Measurements from ENCODE around the gene LY6G6C. TPM values are rescaled to one million over a fixed set of nuclear protein-coding genes. Genes with fewer than 3 reads are reported as not detected.

Gene LY6G6C
- total and polyA plus RNA-seq, 4 donors: 0.14 to 0.16 TPM; not detected in 2

DNA sequence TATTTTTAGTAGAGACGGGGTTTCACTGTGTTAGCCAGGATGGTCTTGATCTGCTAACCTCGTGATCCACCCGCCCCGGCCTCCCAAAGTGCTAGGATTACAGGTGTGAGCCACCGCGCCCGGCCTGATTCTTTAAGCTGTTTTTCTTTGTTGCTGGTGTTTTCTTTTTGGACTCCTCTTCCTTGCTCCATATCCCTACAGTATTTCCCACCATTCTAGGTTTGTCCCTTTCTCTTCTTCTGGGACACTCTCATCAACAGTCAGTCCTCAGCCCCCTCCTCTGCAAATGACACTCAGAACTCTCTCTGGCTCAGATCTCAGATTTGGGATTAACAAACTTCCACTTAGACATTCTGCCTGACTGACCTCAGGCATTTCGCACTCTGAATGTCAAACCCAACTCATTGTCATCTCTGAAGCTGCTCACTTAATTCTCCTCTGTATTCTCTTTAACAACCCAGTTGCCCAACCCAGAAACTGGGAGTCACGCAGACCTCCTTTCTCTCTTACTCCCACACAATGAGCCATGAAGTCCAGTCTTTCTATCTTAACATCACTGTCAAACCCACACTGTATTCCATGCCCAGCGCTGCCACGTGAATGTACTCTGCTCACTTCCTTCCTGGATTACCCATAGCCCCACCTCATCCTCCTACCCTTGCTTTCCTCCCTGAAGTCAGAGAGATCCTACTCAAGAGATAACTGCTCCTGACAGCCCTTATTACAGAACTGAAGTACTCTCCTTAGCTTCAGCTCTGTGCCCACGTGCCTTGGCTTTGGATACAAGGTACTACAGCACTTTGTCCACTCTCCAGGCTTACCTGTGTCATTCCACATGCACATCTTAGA, 4.2 kb upstream of the LY6G6C start:
- no peak overlapping the region for H3K9ac ChIP-seq (ENCODE audit: insufficient read depth in 1 of 2, low read length in 2 of 2)

DNA sequence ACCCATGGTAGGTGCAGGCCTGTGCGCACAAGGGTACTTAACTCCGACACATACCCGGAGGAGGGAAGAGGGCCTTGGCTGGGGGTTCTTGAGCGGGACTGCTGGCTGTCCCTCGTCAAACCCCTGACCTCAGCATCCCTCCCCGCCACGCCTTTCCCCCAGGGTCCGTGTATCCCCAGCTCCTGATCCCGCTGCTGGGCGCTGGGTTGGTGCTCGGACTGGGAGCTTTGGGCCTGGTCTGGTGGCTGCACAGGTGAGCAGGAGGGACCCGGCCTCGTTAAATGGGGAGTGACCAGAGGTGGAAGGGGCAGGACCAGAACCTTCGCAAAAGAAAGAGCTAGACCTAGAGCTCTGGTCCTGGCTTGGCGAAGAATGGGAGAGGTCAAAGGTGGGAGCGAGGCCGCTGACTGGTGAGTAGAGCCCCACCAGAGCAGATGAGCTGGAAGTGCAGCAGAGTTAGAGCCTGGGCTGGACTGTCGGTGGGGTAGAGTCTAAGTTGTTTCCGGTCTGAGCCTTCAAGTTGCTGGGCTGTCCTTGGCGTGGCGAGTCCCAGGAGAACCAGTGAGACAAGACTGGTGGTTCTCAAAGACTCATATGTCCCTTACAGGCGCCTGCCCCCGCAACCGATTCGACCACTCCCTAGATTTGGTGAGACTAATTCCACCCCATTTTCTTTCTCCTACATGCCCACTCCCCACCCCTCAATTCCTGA, 2.6 kb upstream of the LY6G6C start:
- no peaks in the 10 kb centered on the region for H3K9me3 ChIP-seq (ENCODE audit: control insufficient read depth in 4 of 4, insufficient read depth in 3 of 4, low read length in 3 of 4)
- 93% methylated on average over 25 of the region's 25 CpGs for WGBS, 2 donors
- no peak overlapping the region for H3K4me3 ChIP-seq

More for the DNA sequence above, 4.2 kb upstream of the LY6G6C start:
- peaks cover 0 to 16% (median 6%) of the 10 kb centered on the region in 5 donors for H3K4me1 ChIP-seq (ENCODE audit: control insufficient read depth in 5 of 5, insufficient read depth in 5 of 5, low read length in 5 of 5)
- 75 to 83% methylated on average over 12 of the region's 12 CpGs for WGBS, 2 donors
- no peaks in the 10 kb centered on the region for H3K9me3 ChIP-seq (ENCODE audit: control insufficient read depth in 4 of 4, insufficient read depth in 3 of 4, low read length in 3 of 4)
- no peak for ATAC-seq (ENCODE audit: insufficient read depth, low FRiP score)
- DNase-seq: no peak
- no peak overlapping the region for H3K4me3 ChIP-seq
- H3K27ac ChIP-seq (ENCODE audit: low read depth in 1 of 2, low read length in 1 of 2): peak overlapping the region in 1 of 2 donors; percentile 37
- TF ChIP-seq, protein P1, sequence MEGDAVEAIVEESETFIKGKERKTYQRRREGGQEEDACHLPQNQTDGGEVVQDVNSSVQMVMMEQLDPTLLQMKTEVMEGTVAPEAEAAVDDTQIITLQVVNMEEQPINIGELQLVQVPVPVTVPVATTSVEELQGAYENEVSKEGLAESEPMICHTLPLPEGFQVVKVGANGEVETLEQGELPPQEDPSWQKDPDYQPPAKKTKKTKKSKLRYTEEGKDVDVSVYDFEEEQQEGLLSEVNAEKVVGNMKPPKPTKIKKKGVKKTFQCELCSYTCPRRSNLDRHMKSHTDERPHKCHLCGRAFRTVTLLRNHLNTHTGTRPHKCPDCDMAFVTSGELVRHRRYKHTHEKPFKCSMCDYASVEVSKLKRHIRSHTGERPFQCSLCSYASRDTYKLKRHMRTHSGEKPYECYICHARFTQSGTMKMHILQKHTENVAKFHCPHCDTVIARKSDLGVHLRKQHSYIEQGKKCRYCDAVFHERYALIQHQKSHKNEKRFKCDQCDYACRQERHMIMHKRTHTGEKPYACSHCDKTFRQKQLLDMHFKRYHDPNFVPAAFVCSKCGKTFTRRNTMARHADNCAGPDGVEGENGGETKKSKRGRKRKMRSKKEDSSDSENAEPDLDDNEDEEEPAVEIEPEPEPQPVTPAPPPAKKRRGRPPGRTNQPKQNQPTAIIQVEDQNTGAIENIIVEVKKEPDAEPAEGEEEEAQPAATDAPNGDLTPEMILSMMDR (IDR thresholded peaks at IDR 0.05; ENCODE audit: control extremely low read depth, extremely low read depth): no peak
- peaks cover 0 to 26% (median 16%) of the 10 kb centered on the region in 4 donors for H3K36me3 ChIP-seq (ENCODE audit: control insufficient read depth in 4 of 4, insufficient read depth in 4 of 4, low read length in 4 of 4)
- H3K27me3 ChIP-seq (ENCODE audit: control insufficient read depth in 3 of 3, insufficient read depth in 3 of 3, low read length in 2 of 3): no peaks in the 10 kb centered on the region

DNA sequence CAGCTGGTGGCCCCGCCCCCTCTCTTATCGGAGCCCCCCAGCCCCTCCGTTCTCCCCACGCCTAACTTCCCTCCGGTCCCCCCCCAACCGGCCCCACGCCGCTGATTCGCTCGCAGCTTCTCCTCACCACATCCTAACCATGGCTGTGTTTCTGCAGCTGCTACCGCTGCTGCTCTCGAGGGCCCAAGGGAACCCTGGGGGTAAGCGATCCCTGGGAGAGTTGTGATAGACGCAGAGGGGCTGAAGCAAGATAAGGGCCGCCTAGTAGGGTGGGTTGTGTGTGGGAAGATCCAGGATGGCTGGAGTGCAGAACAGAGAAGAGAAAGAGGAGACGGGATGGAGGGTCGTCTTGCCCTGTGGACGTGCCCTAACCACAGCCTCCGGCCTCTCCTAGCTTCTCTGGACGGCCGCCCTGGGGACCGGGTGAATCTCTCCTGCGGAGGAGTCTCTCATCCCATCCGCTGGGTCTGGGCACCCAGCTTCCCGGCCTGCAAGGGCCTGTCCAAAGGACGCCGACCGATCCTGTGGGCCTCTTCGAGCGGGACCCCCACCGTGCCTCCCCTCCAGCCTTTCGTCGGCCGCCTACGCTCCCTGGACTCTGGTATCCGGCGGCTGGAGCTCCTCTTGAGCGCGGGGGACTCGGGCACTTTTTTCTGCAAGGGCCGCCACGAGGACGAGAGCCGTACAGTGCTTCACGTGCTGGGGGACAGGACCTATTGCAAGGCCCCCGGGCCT, 1.9 kb upstream of the LY6G6C start, which contains the start of gene MPIG6B:
MPIG6B (plus strand) TSS at position 129 of the 735 bp plus-strand sequence; CDS start at position 140, 11 bp downstream.
- TF ChIP-seq, protein P1 (IDR thresholded peaks at IDR 0.05; ENCODE audit: control extremely low read depth, extremely low read depth): no peak
- 62 to 73% methylated on average over 46 of the region's 46 CpGs for WGBS, 2 donors
- Histone ChIP-seq H3K4me1 (ENCODE audit: control insufficient read depth in 5 of 5, insufficient read depth in 5 of 5, low read length in 5 of 5) (peaks cover 0 to 11% (median 2%) of the 10 kb centered on the region in 5 donors), H3K36me3 (ENCODE audit: control insufficient read depth in 4 of 4, insufficient read depth in 4 of 4, low read length in 4 of 4) (peaks cover 0 to 23% (median 16%) of the 10 kb centered on the region in 4 donors), H3K9ac (ENCODE audit: insufficient read depth in 1 of 2, low read length in 2 of 2) (no peak within 1 kb of the TSS), H3K27ac (ENCODE audit: low read depth in 1 of 2, low read length in 1 of 2) (no peak within 1 kb of the TSS), H3K4me3 (no peak within 1 kb of the TSS), H3K9me3 (ENCODE audit: control insufficient read depth in 4 of 4, insufficient read depth in 3 of 4, low read length in 3 of 4) (no peaks in the 10 kb centered on the region), H3K27me3 (ENCODE audit: control insufficient read depth in 3 of 3, insufficient read depth in 3 of 3, low read length in 2 of 3) (no peaks in the 10 kb centered on the region)
- DNase-seq (no peak), ATAC-seq (ENCODE audit: insufficient read depth, low FRiP score) (no peak)

More for the DNA sequence above, 2.6 kb upstream of the LY6G6C start:
- Histone ChIP-seq H3K9ac (ENCODE audit: insufficient read depth in 1 of 2, low read length in 2 of 2) (no peak overlapping the region), H3K27ac (ENCODE audit: low read depth in 1 of 2, low read length in 1 of 2) (no peak overlapping the region), H3K36me3 (ENCODE audit: control insufficient read depth in 4 of 4, insufficient read depth in 4 of 4, low read length in 4 of 4) (peaks cover 0 to 26% (median 16%) of the 10 kb centered on the region in 4 donors), H3K4me1 (ENCODE audit: control insufficient read depth in 5 of 5, insufficient read depth in 5 of 5, low read length in 5 of 5) (peaks cover 0 to 16% (median 6%) of the 10 kb centered on the region in 5 donors), H3K27me3 (ENCODE audit: control insufficient read depth in 3 of 3, insufficient read depth in 3 of 3, low read length in 2 of 3) (no peaks in the 10 kb centered on the region)
- DNase-seq (no peak), ATAC-seq (ENCODE audit: insufficient read depth, low FRiP score) (no peak)
- TF ChIP-seq, protein P1 (IDR thresholded peaks at IDR 0.05; ENCODE audit: control extremely low read depth, extremely low read depth): no peak
